ENCODE measurements around the gene RGS10.

- TF ChIP-seq EZH2 (IDR thresholded peaks at IDR 0.05; ENCODE audit: insufficient read depth, poor library complexity, severe bottlenecking) (no peak), EZH2phosphoT487 (IDR thresholded peaks at IDR 0.05; ENCODE audit: insufficient read depth, low read depth) (no peak)
Observed at GRCh38 chr10:119469325-119469707, 73.2 kb downstream of the RGS10 start.

Measured in GM23248 (cell line).